Loucy (cell line): ENCODE measurements around the gene GTF2IRD1.
"Not testable (repeated sequence)": the region's sequence is repeated elsewhere in the genome, so short reads cannot be mapped to it uniquely, and the experiment has no call there.

ENCODE experiments used
- CTCF ChIP-seq: fragments of 200-600 bp; sonication (generic); conservative IDR thresholded peaks from 2 replicates; pipeline ENCODE4 v1.5.1; 2014; ENCODE audit warnings: mild to moderate bottlenecking, antibody characterized with exemption, low read length
- EZH2phosphoT487 ChIP-seq: fragments of 200-600 bp; IDR thresholded peaks from 2 replicates; pipeline ENCODE4 v1.6.1; 2018; ENCODE audit warnings: antibody characterized with exemption, mild to moderate bottlenecking, moderate library complexity, borderline replicate concordance

- not testable (repeated sequence) for TF ChIP-seq CTCF, EZH2phosphoT487
Measured at GRCh38 chr7:74440143-74440542, 13.6 kb upstream of the GTF2IRD1 start.
